HG03066 (cell line): ENCODE results near the gene RPS6KA5.
"Not testable (repeated sequence)": the region's sequence is repeated elsewhere in the genome, so short reads cannot be mapped to it uniquely, and the experiment has no call there.

Experiments
- ATAC-seq: cut with Tn5 transposase; IDR thresholded peaks from one replicate; pipeline ENCODE4 v1.9.1; 2021; ENCODE audit warnings: low read depth; ENCODE audit not compliant: unreplicated experiment

Gene RPS6KA5

DNA sequence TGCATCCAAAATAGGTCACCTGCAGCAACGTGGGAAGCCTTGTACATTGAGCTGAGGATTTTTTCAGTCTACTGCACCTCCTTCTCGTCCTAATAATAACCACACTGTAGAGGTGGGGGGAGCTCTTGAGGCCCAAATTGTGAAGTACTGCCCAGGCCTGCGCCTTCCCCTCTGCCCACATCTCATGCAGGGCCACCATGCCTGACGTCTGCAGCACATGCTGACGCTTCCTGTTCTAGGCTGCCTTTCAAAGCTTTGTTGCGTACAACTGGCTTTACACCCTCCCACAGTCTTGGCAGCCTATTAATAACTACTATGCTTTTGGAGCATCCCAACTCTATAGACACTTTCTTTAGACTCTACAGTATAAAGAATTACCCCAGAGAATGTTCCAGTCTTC lies 217.7 kb downstream of the RPS6KA5 start:
- no peak for ATAC-seq

DNA sequence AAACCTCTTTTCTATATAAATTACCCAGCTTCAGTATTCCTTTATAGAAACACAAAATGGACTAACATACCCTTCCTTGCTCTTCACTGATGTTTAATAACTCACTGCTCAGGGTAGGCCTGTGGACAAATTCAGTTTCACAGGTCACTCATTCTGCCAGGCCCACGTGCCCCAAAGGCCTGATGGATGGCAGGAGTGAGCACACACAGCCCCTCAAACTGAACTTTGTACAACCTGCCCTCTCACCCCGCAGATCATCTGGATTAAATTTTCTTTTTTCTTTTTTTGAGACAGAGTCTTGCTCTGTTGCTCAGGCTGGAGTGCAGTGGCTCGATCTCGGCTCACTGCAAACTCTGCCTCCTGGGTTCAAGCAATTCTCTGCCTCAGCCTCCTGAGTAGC lies 219.8 kb downstream of the RPS6KA5 start:
- not testable (repeated sequence) for ATAC-seq

DNA sequence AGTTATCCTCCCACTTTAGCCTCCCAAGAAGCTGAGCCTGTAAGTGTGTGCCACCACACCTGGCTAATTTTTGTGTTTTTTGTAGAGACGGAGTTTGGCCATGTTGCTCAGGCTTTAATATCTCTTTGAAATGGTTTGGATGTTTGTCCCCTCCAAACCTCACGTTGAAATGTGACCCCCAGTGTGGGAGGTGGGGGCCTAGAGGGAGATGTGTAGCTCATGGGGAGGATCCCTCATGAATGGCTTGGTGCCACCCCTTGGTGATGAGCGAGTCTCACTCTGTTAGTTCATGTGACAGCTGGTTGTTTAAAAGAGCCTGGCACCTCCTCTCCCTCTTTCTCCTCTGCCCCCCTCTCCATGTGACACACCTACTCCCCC lies 220.6 kb downstream of the RPS6KA5 start:
- ATAC-seq = no peak

DNA sequence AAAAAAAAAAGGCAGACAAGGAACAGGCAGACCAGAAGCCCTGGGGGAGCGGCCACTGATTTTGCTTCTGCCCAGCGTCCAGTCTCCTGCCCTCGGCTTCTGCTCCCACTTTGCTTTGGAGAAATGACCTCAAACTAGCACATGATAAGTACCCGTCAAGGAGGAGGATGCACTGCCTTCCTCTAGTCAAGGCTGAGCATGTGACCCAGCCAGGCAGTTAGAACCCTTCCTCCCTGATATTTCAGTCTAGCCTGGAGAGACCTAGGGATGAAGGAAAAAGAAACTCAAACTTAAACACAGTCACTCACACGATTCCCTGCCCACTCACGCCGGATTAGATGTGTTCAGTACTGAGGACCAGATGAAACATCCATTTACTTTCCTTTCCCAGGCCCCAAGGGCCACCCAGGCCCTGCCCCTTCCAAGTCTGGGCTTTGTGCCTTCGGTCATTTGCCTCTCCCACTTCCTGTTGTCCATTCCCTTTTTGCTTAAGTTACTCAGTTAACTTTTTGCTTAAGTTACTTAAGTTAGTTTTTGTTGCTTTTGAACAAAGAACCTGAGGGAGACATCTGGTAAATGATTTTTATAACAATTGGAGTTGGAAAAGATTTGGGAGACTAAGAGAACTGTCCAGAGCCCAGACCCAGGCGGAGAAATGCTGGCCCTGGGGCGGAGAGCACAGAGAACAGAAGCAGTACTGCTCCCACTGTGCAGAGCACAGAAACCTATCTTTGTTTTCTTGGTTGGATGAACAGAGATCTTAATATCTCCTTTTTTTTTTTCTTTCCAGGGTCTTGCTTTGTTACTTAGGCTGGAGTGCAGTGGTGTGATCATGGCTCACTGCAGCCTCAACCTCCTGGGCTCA lies 221.2 kb downstream of the RPS6KA5 start:
- ATAC-seq = no peak

DNA sequence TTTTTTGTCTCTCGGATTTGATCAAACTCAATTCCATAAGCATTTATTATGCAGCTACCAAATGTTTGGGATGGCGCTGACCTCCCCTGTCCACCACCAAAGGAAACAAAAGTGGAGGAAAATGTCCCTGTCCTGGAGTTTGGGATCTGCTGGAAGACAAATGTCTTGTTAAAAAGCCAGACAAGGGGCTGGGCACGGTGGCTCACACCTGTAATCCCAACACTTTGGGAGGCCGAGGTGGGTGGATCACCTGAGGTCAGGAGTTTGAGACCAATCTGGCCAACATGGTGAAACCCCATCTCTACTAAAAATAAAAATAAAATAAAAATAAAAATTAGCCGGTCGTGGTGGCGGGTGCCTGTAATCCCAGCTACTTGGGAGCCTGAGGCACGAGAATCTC lies 221.9 kb downstream of the RPS6KA5 start:
- not testable (repeated sequence) for ATAC-seq

DNA sequence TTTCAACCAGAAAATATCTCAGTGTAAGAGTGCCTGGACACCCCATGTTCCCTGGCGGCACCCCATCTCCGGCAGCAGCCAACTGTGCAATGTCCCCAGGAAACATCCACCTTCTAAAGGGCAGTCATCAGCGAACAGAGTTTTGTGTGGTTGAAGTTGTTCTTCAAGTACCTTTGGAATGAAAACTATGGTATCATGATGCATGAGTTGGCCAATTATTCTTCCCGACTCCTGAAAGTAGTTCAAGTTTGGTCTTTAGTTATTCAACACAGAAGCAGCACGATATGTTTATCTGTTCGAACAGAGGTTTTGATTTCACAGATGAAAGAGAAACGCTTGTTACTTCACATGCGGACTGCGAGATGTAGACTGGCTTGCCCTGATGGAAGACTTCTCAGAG lies 223.1 kb downstream of the RPS6KA5 start:
- no peak for ATAC-seq

DNA sequence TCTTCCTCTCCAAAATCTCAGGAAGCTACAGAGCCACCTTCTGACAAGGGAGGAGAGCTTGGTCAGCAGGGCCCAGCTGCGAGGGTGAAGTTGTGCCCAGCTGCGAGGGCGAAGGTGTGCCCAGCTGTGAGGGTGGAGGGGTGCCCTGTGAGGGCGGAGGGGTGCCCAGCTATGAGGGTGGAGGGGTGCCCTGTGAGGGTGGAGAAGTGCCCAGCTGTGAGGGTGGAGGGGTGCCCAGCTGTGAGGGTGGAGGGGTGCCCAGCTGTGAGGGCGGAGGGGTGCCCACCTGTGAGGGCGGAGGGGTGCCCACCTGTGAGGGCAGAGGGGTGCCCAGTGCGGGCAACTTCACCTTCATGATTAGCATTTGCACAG lies 223.8 kb downstream of the RPS6KA5 start:
- no peak for ATAC-seq

DNA sequence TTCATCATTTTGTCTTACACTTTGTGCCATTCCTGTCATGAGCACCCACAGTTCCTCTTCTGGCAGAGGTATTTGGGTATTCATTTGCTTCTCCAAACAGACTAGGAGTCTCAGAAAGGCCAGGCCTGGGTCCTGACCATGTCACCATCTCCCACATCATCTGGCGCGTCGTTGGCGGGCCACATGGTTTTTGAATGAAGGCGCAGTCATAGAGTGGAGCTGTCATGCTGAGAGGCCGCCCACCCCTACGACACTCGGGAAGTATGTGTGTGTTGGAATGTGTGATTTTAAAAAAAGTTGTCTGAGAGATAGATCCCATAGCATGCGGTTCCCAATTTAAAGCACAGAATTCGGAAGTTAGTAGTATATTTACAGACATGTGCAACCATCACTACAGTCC lies 228.6 kb downstream of the RPS6KA5 start:
- ATAC-seq = no peak

DNA sequence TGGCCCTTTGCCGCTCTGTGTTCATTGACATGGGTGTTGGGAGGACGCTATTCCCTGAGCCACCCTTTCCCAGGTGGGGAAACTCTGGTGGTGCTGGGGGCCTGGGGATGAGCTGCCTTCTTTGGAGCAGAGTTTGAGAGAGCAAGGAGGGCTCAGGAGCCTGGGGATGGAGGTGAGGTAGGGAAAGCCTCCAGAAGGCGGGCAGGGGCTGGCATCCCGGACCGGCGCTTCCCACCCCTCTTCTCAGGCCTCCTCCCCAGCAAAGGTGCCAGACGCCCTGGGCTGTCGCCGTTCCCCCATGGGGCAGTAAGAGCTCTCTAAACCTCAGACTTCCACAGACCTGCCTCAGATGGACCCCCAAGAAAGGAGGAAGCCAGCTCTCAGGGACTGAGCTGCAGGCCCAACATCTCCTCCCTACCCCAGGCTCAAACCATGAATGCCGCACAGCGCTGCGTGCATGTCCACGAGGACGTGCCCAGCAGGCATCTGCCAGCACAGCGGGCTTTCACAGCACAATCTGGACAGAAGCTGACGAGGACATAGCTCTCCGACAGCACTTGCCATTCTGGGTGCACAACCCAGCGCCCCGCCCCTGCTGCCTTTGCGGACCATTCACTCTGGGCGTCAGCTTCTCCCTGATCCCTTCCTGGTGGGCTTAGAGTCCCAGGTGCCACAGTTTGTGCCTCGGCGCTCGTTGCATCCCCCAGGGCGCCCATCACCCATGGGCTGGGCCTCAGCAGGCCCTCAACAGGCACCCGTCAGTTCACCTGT lies 229.3 kb downstream of the RPS6KA5 start:
- ATAC-seq = no peak

DNA sequence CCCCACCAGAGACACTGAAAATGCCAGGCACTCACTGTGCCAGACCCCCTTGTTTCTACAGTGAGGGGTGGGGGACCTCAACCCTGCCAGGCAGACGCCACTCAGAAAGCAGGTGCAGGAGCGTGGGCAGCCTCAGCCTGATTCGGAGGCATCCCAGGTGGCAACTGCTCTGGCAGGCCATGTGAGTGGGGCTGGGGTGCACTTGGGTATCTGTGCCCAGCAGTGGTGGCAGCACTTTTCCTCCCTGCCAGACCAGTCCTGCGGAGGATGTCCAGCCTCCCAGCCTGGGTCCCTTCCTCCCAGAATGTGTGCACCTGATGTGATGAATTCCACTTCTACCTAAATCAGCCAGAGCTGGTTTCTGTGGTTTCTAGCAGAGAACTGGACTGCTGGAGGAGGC lies 230.8 kb downstream of the RPS6KA5 start:
- ATAC-seq = no peak

DNA sequence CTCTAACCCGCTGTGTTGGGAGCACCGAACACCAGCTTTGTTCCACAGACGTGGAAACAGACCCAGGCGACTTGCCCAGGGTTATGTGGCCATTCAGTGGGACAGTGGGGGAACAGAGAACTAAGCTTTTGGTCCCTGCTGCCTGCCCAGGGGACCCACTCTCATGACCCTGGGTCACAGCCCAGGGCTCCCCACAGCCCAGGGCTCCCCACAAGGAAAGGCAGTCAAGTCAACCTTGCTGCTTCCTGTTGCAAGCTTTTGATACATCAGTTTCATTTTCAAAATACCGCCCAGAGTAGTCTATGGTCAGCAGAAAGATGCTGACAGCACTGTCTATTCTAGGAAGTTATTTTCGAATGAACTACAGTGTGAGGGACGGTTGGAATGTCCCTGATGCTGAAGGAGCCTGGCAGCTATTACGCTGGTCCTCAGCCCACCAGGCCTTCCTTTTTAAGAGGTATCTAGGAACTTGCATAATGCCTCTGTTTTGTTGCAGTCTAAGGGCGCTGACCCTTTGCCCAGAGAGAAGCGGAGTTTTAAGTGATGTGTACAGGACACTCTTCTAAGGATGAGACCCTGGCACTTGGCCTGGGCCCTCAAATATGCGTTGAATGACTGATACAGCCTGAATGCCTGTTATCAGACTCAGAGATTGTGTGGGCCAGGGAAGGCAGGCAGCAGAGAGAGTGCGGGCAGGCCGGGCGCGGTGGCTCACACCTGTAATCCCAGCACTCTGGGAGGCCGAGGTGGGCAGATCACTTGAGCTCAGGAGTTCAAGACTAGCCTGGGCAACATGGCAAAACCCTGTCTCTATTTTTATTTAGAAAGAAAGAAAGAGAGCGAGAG lies 231.6 kb downstream of the RPS6KA5 start:
- ATAC-seq = peak; percentile 49

DNA sequence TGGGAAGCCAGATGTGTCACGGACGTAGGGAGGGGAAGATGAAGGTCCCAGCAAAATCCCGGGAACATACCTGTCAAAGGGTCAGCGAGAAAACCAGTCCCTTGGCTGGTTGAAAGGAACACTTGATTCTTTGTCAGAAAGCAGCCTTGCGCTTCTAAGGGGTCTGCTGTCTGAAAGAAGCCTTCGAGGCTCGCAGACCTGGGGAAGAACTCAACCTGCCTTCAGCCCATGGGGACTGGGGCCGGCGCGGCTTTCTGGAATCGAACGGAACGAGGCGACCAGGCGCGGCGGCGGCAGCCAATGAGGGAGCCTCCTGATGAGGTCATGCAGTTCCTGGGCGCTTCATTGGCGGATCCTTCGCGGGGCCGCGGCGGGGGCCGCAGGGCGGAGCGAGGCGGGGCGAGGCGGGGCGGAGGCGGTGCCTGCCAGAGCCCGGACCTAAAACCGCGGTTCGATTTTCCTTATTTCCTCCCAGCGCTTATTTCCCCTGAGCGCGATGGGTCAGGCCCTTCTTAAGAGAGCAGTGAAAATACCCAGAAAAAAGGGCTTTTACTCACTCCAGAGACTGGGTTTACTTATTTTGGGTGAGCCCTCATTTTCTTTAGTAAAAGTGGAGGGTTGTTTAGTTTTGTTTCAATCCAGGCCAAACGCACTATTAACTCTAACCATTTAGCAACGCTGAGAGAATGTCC lies 232.4 kb downstream of the RPS6KA5 start:
- peak; percentile 98 for ATAC-seq

DNA sequence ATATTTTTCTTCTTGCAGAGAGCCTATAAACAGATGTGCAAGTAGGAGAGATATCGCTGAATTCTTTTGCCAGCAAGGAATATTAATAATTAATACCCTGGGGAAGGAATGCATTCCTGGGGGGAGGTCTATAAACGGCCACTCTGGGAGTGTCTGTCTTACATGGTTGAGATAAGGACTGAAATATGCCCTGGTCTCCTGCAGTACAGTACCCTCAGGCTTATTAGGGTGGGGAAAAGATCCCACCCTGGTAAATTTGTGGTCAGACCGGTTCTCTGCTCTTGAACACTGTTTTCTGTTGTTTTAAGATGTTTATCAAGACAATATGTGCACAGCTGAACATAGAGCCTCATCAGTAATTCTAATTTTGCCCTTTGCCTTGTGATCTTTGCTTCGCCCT lies 236.9 kb downstream of the RPS6KA5 start:
- ATAC-seq = not testable (repeated sequence)

DNA sequence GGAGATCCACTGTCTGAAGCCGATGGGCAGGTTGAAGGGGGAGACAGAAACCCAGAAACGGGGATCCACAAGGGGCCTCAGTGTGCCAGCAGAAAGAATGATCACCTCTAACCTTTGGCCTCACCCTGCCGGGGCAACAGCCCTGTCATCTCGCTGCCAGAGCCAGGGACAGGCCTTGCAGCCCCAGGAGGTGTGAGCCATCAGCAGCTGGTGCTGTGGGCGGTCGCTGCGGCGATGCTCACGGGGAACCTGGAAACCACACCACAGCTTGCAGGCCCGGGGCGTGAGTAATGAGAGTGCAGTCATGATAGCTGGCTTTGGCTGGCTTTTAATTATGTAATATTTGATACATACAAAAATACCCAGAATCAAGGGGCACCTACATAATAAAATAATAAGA lies 239.5 kb downstream of the RPS6KA5 start:
- peak; percentile 76 for ATAC-seq

DNA sequence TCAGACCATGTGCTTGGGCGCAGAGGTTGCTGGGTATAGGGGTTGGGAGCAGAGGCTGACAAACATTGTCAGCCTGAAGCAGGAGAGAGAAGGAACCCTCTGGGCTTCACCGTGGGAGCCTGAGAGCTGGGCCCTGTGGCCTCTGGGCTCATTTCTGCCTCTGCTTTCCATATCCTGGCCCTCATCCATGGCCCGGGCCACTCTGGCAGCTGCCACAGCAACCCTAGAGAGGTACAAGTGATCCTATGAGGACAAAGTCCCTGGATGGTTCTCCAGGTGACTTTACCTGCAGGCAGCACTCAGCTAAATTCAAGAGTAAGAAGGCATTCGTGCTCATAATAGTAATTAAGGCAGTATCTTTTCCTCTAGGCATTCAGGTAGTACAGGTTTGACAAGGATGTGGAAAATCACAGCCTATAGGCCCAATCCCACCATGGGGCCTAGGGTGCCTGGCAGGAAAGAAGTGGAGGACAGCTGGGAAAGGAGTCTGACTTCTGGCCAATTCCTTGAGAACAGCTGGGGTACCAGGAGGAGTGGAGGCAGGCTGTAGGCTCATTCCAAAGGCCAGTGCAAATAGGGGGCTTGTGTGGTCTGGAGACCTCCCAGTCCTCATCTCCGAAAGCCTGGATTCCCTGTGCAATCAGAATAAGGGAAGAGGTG lies 240.6 kb downstream of the RPS6KA5 start:
- no peak for ATAC-seq

DNA sequence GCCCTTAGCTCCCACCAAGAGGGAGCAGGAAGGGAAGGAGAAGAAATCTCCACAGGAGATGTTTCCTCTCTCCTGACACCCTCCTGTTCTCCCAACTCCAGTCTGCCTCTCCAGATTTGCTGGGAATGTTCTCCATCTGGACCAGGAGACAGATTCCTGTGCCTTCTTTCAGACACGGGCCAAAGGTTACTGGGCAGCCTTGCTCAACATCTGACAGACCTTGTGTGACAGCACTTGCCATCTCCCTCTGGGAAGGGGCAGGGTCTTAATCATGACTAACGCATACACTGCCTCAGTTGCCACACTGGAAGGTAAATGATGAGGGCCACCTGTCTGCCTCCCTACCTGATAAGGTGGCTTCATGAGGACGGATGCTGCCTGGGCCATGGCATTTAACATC lies 241.7 kb downstream of the RPS6KA5 start:
- ATAC-seq = no peak

DNA sequence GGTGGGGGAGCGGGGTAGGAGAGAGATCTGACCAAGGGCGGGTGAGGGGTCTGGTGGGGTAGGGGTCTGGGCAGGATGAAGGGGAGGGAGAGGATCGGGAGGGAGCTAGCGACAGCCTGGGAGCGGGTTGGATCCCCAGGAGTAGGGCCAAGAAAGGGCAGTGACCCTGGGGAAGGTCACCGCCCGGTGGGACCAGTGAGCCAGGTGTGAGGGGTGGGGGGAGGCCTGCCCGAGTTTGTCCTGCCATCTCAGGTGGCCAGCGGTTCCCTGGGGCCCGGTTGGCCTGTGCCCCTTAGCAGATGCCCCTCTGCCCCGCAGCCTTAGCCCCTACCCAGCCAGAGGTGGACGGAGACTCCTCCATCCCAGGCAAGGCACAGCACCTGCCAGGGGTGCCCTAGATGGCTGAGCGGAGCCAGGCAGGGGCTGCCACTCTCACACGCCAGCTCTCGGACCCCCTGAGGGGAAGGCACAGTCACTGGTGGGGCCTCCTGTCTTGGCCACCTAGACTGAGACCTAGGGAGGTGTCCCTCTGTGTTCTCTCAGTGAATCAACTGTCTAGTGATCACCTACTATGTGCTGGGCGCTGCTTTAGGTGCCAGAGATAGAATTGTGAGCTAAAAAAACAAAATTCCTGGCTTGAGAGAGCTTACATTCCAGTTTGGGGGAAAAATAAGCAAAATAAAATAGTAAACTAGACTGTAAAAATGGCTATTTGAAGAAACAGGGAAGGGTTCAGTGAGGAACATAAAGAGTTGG lies 243.6 kb downstream of the RPS6KA5 start:
- no peak for ATAC-seq

DNA sequence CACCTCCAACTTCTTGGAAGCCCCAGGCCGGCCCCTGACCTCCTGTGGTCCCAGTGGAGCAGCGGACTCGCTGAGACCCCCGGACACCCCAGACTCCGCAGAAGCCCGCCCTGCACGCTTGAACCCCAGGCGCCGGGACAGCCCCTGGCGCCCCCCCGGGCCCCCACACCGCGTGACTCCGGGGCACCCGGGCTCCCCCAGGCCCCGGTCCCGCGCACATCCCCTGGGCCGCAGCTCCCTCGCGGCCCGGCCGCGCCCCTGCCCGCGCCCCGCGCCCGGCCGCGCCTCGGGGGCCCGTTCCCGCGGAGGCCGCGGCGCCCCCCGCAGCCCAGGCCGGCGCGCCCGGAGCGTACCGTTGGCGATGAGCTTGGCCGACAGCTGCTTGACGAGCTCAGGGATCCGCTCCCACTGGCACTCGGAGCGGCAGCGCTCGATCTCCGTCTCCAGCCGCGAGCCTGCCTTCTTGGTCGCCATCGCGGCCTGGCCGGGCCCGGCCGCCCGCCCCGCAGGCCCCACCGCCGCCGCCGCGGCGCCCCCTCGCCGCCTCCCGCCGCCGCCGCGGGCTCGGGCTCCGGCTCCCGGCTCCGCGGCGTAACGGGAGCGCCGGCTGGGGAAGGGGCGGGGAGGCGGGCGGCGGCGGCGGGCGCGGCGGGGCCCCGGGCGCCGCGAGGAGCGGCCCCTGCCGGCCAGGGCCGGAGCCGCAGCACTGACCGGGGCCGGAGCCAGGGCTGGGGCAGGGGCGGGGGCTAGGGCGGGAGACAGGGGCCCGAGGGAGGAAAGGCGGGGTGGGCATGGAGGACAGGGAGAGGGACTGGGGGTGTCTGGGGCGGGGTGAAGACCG lies 244.4 kb downstream of the RPS6KA5 start, which contains the start of gene TTC7B:
Gene TTC7B (minus strand): TSS at position 609 of the 841 bp plus-strand sequence. CDS start 135 bp downstream, at position 474.
- ATAC-seq = peak; percentile 65

DNA sequence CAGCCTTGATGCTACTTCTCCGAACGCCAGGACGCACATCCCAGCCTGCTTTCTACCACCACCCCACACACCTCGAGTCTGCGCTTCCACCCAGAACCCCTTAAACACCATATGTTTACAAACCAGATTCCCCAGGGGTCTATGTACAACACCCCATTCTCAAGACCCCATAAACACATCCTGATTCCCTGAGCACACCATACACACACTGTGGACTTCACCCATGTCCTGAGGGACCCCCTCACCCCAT lies 244.9 kb downstream of the RPS6KA5 start:
- ATAC-seq = no peak
